HG03025 (cell line): ENCODE results near the gene STEAP1.
A peak's percentile ranks its signal among the peaks of the same experiment; 100 is the strongest.

Experiments
- ATAC-seq: cut with Tn5 transposase; IDR thresholded peaks from one replicate; pipeline ENCODE4 v1.9.1; 2021; ENCODE audit warnings: mild to moderate bottlenecking, moderate library complexity; ENCODE audit not compliant: unreplicated experiment, low FRiP score

Gene STEAP1

DNA sequence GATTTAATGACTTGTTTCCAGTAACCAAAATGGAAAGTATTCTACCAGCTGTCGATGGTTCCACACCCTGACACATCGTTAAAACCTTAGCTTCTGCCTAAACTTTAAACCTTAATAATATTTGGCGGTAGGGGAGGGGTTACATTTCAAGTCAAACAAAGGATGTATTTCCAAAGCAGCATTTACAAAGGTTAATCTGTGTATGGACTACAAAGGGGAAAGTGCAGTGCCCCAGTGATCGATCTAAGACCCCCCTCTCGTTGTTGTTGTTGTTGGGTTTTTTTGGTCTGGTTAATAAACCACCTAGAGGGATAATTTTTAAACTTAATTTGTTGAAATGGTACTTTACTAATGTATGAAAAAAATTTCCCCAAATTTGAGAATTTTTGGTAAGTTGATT lies 56.2 kb downstream of the STEAP1 start:
- no peak for ATAC-seq

DNA sequence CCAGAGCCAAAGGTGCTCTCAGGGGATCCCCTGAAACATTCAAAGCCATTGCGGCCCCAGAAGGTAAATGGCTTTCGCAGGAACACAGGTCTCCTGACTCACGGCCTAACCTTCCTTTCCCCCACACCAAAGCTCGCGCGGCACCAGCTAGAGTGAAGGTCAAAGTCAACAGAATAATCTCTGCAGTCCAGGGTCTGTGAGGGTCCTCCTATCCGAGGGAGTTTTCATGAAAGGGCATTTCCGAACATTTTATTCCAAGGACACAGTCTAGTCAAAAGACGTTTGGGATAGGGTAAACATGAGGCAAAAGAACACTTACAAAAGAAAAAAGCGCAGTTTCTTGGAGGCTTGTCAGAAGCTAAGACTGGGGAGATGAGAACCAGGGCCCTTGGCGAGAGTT lies 56.7 kb downstream of the STEAP1 start:
- no peak for ATAC-seq

DNA sequence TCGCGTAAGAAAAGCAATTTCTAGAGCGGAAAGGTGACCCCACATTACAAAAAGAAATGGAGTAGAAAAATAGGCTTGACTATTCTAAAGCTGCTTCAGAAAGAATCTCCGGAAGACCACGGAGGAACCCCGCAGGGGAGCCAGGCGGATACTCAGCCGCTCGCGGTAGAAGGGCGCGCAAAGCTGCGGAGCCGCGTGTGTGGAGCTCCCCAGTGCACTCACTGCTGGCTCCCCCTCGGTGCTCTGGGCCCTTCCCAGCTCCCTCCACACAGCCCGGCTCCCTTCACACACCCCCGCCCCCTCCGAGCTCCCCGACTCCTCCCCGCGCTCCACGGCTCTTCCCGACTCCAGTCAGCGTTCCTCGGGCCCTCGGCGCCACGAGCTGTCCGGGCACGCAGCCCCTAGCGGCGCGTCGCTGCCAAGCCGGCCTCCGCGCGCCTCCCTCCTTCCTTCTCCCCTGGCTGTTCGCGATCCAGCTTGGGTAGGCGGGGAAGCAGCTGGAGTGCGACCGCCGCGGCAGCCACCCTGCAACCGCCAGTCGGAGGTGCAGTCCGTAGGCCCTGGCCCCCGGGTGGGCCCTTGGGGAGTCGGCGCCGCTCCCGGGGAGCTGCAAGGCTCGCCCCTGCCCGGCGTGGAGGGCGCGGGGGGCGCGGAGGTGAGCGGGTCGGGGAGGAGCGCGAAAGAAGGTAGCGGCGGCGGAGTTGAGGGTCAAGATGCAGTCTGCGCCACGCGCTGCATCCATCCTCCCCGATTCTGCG lies 57.3 kb downstream of the STEAP1 start, which contains the start of gene STEAP2:
STEAP2 (plus strand) TSS at position 350 of the 758 bp plus-strand sequence. CDS start 13,343 bp downstream, outside the sequence.
- peak; percentile 63 for ATAC-seq

DNA sequence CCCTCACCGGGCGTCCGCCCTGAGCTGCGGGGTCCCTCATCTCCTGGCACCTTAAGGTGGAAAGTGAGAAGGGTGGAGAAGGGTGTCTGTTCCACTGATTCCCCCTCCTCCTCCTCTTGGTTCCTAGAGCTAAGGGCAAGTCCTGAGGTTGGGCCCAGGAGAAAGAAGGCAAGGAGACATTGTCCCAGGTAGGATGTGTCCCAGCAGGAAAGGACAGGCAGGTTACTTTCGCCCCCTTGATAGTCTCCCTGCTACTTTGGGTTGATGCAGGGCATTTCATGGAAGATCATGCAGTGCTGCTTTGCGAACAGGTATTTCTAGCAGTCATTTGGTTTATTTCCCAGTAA lies 57.9 kb downstream of the STEAP1 start:
- no peak for ATAC-seq

DNA sequence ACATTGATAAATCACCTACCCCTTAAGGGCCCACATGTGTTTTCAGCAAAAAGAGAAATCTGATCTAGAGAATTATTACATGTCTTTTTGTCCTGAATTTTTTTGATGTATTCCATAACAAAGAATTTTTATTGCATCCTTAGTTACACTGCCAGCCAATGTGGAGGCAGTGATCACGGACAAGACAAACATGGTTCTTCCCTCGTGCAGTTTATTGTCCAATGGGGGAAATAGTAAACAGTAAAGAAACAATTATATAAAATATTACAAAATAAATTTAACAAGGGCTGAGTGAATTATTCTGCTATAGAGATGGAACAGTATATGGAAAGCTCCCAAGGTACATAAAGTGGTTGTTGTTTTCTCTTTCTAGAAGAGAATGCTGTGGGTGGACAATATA lies 59.3 kb downstream of the STEAP1 start:
- no peak for ATAC-seq
